ENCODE results near the gene CLNS1A. TPM values are rescaled to one million over a fixed set of nuclear protein-coding genes. Genes with fewer than 3 reads are reported as not detected.

Gene CLNS1A, protein sequence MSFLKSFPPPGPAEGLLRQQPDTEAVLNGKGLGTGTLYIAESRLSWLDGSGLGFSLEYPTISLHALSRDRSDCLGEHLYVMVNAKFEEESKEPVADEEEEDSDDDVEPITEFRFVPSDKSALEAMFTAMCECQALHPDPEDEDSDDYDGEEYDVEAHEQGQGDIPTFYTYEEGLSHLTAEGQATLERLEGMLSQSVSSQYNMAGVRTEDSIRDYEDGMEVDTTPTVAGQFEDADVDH
- total RNA-seq: 100 to 1,000 TPM; 141 to 151 TPM
- 100 to 1,000 TPM; 127 to 140 (median 134) TPM for polyA plus RNA-seq
- total RNA-seq: 109 to 194 (median 119) reads per million in 6 experiments

DNA sequence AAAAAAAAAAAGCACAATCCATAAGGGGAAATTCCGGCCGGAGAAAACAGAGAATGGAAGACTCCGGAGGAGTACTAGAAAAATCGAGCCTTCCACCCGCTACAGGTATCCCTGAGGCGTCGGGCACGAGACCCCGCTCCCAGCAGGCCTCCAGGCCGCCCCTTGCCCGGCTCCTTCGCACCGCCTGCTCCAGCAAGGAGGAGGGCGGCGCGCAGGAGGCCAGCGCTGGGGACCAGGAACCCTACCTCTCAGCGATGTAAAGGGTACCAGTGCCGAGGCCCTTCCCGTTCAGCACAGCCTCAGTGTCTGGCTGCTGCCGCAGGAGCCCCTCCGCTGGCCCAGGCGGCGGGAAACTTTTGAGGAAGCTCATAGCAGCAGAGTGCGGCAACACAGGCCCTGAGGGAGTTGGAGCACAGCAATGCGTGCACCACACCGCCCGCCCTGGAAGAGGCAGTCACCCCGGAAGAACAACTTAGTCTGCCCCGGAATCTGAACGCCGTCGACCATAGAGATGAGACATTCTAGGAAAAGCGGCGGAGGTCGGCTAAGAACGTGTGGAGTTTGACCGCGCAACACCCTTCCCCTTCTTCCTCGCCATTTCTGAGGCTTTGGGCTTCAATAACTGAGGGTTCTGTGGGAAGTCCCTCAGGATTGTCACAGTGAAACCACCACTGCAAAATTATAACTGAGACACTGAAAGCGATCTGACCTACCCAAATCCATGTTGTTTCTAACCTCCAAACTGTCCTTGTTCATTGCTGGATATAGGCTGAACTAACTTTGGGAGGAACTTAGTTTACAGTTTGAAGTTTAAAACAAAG, at the start of gene CLNS1A:
TSS of gene CLNS1A (minus strand) at position 450 of the 821 bp plus-strand sequence. CDS start at position 370, 80 bp downstream.
- H3K4me3 Mint-ChIP-seq: peak within 1 kb of the TSS; percentile 93 to 98 (median 97)
- POLR2A ChIA-PET: interaction anchor here (0.5 to 1.1 kb wide), 3 partner anchors 25 to 357 kb away, joined by 3 to 6 read pairs (median 4); partner anchors contain the start of gene INTS4
- ATAC-seq (peak; percentile 98 to 99), DNase-seq (peak; percentile 61 to 87 (median 76))
- H3K27ac Mint-ChIP-seq: peak within 1 kb of the TSS; percentile 93 to 99 (median 97)
- peaks cover 22 to 47% (median 41%) of the 10 kb centered on the region in 4 donors for H3K4me1 Mint-ChIP-seq
- peaks cover 0 to 7% (median 6%) of the 10 kb centered on the region in 3 donors for H3K36me3 Mint-ChIP-seq
- H3K27me3 Mint-ChIP-seq: no peaks in the 10 kb centered on the region
- H3K9me3 Mint-ChIP-seq: peaks cover 0 to 6% (median 3%) of the 10 kb centered on the region in 9 donors

DNA sequence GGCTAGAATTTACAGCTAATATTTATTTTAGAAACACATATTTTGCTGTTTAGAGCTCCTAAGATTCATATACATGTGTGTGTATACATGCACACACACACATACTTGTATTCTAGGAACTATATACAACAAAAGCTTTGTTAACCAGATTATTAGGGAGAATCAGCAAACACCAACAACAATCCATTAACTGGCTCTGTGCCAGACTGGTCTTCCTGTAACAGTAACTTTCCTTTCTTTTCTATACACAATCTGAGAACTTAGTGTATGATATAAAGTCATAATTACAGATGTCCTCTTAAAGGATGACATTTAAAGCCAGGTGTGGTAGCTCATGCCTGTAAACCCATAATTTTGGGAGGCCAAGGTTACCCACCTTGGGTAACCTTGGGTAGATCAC, 49.5 kb upstream of the CLNS1A start:
- no peak overlapping the region for H3K4me3 Mint-ChIP-seq
- no peaks in the 10 kb centered on the region for H3K9me3 Mint-ChIP-seq
- peak overlapping the region in 2 of 10 donors; percentile 57 to 66 for H3K27ac Mint-ChIP-seq
- DNase-seq: no peak
- no peaks in the 10 kb centered on the region for H3K27me3 Mint-ChIP-seq
- ATAC-seq: no peak
- peaks cover 0 to 3% (median under 1%) of the 10 kb centered on the region in 4 donors for H3K4me1 Mint-ChIP-seq
- POLR2A ChIA-PET: no interaction called here
- peaks cover 3 to 89% (median 29%) of the 10 kb centered on the region in 3 donors for H3K36me3 Mint-ChIP-seq

DNA sequence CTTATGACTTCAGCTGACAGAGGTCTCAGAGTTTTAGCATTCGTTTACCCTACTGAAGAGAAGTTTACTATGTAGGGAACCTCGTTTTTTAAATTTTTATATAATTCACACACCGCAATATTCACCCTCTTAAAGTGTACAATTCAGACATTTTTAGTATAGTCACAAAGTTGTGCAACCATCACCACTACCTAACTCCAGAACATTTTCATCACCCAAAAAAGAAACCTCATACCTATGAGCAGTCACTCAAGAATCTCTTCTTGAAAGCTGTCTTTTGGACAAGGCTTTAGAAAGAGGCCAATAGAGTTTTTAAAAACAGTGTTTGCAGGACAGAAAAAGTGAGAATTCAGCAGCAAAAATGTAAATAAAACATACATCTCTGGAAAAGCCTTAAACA, 39.5 kb upstream of the CLNS1A start:
- DNase-seq (no peak), ATAC-seq (no peak)
- Mint-ChIP-seq H3K4me1 (peaks cover 0 to 5% (median 0%) of the 10 kb centered on the region in 4 donors), H3K36me3 (peaks cover 22 to 89% (median 47%) of the 10 kb centered on the region in 3 donors), H3K27me3 (no peaks in the 10 kb centered on the region), H3K9me3 (no peaks in the 10 kb centered on the region), H3K27ac (peak overlapping the region in 1 of 10 donors; percentile 11), H3K4me3 (no peak overlapping the region)
- POLR2A ChIA-PET: no interaction called here

DNA sequence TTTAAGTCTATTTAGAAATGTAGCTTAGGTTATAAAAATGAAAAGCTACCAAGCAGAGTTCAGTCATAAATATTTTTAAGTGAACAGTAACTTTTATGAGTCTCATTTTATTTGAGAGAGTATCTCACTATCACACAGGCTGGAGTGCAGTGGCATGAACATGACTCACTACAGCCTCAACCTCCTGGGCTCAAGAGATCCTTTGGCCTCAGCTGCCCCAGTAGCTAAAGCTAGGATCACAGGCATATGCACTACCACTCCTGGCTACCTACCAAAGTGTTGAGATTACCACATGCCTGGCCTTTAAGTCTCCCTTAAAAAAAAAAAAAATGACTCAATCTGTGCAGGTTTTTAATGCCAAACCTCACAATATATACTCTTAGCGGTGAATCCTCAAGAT, 34.7 kb upstream of the CLNS1A start:
- DNase-seq: no peak
- Mint-ChIP-seq H3K4me3 (no peak overlapping the region), H3K9me3 (no peaks in the 10 kb centered on the region), H3K4me1 (peaks cover 0 to 3% (median 0%) of the 10 kb centered on the region in 4 donors), H3K27me3 (no peaks in the 10 kb centered on the region), H3K36me3 (peaks cover 23 to 93% (median 50%) of the 10 kb centered on the region in 3 donors), H3K27ac (peak overlapping the region in 1 of 10 donors; percentile 16)
- POLR2A ChIA-PET: no interaction called here
- no peak for ATAC-seq

DNA sequence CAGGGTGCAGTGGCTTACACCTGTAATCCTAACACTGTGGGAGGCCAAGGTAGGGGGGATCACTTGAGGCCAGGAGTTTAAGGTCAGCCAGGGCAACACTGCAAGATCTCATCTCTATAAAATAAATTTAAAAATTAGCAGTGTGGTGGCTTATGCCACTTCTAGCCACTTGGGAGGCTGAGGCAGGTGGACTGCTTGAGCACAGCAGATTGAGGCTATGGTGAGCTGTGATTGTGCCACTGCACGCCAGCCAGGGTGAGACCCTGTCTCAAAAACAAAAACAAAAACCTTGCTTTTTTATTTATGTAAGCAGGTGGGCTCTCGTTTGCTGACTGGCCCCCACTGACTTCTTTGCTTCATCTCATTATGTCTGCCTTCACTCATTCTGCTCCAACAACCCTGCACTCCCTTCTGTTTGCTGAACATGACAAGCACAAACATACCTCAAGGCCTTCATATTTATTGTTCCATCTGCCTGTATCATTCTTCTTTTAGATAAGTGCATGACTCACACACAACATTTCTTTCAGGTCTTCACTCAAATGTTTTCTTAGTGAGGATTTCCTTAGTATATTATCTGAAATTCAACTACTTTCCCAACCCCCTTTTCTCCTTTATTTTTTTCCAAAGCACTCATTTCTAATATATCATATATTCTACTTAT, 32.4 kb upstream of the CLNS1A start:
- no peak overlapping the region for H3K4me3 Mint-ChIP-seq
- DNase-seq (no peak), ATAC-seq (no peak)
- peaks cover 0 to under 1% (median 0%) of the 10 kb centered on the region in 4 donors for H3K4me1 Mint-ChIP-seq
- POLR2A ChIA-PET: interaction anchor here (0.5 kb wide), 1 partner anchor 409 kb away, joined by 3 read pairs; no protein-coding TSS in a partner anchor
- no peaks in the 10 kb centered on the region for H3K27me3 Mint-ChIP-seq
- H3K9me3 Mint-ChIP-seq: no peaks in the 10 kb centered on the region
- H3K36me3 Mint-ChIP-seq: peaks cover 9 to 93% (median 37%) of the 10 kb centered on the region in 3 donors
- H3K27ac Mint-ChIP-seq: peak overlapping the region in 3 of 10 donors; percentile 3 to 66 (median 28)

DNA sequence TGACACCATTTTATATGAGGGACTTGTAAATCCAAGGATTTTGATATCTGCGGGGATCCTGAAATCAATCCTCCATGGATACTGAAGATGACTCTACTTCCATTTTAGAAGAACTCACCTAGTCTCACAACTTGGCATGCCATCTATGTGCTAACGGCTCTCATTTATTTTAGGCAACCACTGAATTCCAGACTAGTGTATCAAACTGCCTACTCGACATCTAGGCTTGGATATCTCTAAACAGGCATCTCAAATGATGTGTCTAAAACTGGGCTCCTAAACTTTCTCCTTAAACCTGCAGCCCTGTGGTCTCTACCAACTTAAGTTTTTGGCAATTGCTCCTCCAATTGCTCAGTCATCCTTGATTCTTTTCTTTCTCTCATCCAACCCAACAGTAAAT, 31.2 kb upstream of the CLNS1A start:
- peaks cover 7 to 86% (median 30%) of the 10 kb centered on the region in 3 donors for H3K36me3 Mint-ChIP-seq
- no peaks in the 10 kb centered on the region for H3K9me3 Mint-ChIP-seq
- ATAC-seq (no peak), DNase-seq (no peak)
- H3K4me3 Mint-ChIP-seq: no peak overlapping the region
- H3K27me3 Mint-ChIP-seq: no peaks in the 10 kb centered on the region
- peak overlapping the region in 3 of 10 donors; percentile 11 to 18 (median 16) for H3K27ac Mint-ChIP-seq
- POLR2A ChIA-PET: no interaction called here
- no peaks in the 10 kb centered on the region for H3K4me1 Mint-ChIP-seq

DNA sequence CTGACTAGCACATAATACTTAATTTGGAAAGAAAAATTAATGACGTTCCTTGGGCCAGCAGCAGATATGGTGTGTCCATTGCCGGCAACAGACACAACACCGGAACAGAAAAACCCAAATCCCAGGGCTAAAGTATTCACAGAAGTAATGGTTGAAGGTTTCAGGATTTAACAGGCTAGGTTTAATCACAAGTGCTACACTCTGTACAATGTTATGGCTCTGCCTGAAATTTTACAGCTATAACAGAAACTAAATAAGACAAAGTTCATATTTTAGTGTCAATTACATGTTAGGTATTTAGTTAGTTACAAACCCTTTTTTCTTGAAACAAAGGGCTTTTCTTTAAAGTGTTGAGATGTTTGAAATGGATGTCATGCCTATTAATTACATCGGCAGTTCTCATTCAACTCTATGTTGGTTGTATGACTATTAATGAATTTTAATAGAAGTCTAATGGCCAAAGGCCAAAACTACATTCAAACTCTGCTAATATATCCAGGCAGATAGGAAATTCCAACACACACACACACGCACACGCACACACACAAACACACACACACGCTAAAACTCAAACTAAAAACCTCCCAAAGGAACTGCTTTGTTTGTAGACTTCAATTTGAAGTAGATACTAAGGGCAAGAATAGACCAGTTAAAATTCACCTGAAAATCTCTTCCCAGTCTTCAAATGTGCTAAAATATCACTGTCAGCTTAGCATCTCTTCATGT, 27.8 kb upstream of the CLNS1A start:
- POLR2A ChIA-PET: no interaction called here
- H3K9me3 Mint-ChIP-seq: no peaks in the 10 kb centered on the region
- no peaks in the 10 kb centered on the region for H3K27me3 Mint-ChIP-seq
- H3K27ac Mint-ChIP-seq: peak overlapping the region in 3 of 10 donors; percentile 15 to 63 (median 33)
- DNase-seq (no peak), ATAC-seq (no peak)
- peaks cover 0 to 11% (median 0%) of the 10 kb centered on the region in 4 donors for H3K4me1 Mint-ChIP-seq
- peaks cover 7 to 57% (median 18%) of the 10 kb centered on the region in 3 donors for H3K36me3 Mint-ChIP-seq
- no peak overlapping the region for H3K4me3 Mint-ChIP-seq

DNA sequence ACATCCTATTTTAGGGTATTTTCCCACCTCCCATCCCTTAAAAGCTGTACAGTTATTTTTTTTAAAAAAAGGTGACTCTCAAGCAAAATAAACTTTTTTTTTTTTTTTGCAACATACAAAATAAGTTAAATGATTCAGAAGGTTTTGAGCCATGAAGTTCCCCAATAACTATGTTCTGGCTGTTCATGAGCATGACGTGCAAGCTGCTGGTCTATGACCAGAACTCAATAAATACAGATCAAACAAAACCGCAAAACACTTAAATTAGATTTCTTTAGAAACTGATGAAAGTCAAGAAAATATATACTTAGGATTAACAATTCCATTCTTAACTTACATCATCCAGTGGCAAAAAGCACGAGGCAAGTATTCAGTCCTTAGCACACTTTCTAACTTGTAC, 24.1 kb upstream of the CLNS1A start:
- no peak overlapping the region for H3K4me3 Mint-ChIP-seq
- H3K27ac Mint-ChIP-seq: no peak overlapping the region
- H3K27me3 Mint-ChIP-seq: no peaks in the 10 kb centered on the region
- peaks cover 0 to 25% (median 3%) of the 10 kb centered on the region in 3 donors for H3K36me3 Mint-ChIP-seq
- H3K4me1 Mint-ChIP-seq: peaks cover 0 to 11% (median 0%) of the 10 kb centered on the region in 4 donors
- no peak for ATAC-seq
- no peak for DNase-seq
- H3K9me3 Mint-ChIP-seq: no peaks in the 10 kb centered on the region
- POLR2A ChIA-PET: no interaction called here

DNA sequence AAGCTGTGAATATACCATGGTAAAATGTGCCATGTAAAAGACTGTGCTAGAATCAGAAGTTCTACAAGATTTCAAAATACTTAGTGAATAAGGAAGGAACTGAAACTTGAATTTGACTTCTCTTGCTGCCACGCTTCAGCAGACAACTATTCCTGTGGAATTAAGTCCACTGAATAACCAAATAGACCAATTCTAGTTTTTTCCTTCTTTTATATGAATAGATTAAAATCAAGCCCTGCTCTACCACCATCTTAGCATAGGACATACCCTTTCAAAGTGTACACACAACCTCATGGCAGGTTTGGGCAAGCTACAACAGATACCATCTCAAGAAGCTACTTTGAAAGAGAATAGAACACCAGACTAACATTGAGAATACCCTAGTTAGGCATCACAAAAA, 23.4 kb upstream of the CLNS1A start:
- ATAC-seq: no peak
- H3K27me3 Mint-ChIP-seq: no peaks in the 10 kb centered on the region
- no peak overlapping the region for H3K27ac Mint-ChIP-seq
- H3K4me1 Mint-ChIP-seq: peaks cover 0 to 11% (median 0%) of the 10 kb centered on the region in 4 donors
- POLR2A ChIA-PET: no interaction called here
- DNase-seq: no peak
- no peak overlapping the region for H3K4me3 Mint-ChIP-seq
- no peaks in the 10 kb centered on the region for H3K9me3 Mint-ChIP-seq
- peaks cover 0 to 18% (median 3%) of the 10 kb centered on the region in 3 donors for H3K36me3 Mint-ChIP-seq

DNA sequence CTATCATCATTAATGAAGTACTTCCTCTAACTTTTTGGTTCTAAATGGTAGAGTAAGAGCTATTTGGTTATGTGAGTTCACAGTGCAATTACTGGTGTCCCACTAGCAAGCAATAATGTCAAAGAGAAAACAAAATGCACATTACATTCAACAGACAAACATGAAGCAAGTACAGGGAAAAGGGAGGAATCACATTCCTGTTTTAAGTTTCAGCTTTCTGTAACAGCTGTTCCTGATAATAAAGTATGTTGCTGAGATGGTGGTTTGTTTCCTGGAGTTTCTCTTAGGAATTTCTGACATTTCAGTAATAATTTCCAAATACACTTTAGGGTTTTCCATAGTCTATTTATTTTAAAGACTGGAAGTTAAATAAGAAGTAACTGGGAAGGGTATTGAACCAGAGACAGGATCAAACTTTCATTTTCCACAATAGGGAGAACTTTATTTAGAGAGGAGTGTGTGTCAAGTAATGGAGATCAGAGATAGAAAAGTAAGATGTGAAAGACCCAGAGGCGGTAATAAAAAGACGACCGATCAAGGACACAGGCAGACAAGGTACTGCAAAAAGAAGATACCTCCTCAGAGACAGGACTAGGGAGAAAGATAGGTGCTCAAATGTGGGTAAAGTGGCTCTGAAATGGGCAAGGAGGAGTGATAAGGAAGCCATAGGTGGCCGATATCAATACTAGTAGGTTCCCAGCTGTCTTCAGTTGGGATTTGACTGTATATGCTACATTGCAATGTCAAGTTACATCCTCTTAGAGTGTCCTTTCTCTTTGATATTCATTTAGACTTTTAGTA, 20.8 kb upstream of the CLNS1A start:
- no peaks in the 10 kb centered on the region for H3K9me3 Mint-ChIP-seq
- no peak overlapping the region for H3K4me3 Mint-ChIP-seq
- peaks cover 0 to 2% (median 0%) of the 10 kb centered on the region in 3 donors for H3K36me3 Mint-ChIP-seq
- POLR2A ChIA-PET: no interaction called here
- ATAC-seq (no peak), DNase-seq (no peak)
- peak overlapping the region in 2 of 10 donors; percentile 17 to 18 for H3K27ac Mint-ChIP-seq
- no peaks in the 10 kb centered on the region for H3K27me3 Mint-ChIP-seq
- peaks cover 0 to 11% (median 0%) of the 10 kb centered on the region in 4 donors for H3K4me1 Mint-ChIP-seq

DNA sequence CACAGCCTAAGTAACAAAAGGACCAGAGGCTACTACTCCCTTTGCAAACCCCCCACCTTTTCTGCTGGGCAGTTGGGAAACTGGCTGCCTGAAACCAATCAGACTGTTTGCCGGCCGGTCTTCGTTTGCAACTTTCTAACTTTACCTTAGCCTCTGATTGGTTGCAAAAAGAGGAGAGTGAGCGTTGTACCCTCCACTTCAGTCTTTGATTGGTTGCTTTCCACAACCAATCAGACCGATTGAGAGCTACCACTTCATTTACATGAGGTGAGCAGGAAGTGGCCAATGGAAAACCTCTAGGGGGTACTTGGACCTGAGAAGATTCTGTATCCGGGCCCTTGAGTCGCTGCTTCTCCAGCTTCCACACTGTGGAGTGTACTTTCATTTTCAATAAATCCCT, 18.8 kb upstream of the CLNS1A start:
- Mint-ChIP-seq H3K9me3 (no peaks in the 10 kb centered on the region), H3K4me1 (peaks cover 0 to 8% (median 0%) of the 10 kb centered on the region in 4 donors), H3K27ac (no peak overlapping the region), H3K4me3 (no peak overlapping the region), H3K27me3 (no peaks in the 10 kb centered on the region), H3K36me3 (no peaks in the 10 kb centered on the region)
- POLR2A ChIA-PET: no interaction called here
- DNase-seq (no peak), ATAC-seq (no peak)

Data from naive thymus-derived CD8-positive, alpha-beta T cell (primary cell).